ENCODE data around the gene ADCY10. TPM values are rescaled to one million over a fixed set of nuclear protein-coding genes. Genes with fewer than 3 reads are reported as not detected.

ADCY10 gene
- total and polyA plus RNA-seq, 9 of the 15 experiments (the other 6 are each of a cell fraction or from before 2014, with no cell fraction given): 0.08 to 0.86 (median 0.22) TPM

DNA sequence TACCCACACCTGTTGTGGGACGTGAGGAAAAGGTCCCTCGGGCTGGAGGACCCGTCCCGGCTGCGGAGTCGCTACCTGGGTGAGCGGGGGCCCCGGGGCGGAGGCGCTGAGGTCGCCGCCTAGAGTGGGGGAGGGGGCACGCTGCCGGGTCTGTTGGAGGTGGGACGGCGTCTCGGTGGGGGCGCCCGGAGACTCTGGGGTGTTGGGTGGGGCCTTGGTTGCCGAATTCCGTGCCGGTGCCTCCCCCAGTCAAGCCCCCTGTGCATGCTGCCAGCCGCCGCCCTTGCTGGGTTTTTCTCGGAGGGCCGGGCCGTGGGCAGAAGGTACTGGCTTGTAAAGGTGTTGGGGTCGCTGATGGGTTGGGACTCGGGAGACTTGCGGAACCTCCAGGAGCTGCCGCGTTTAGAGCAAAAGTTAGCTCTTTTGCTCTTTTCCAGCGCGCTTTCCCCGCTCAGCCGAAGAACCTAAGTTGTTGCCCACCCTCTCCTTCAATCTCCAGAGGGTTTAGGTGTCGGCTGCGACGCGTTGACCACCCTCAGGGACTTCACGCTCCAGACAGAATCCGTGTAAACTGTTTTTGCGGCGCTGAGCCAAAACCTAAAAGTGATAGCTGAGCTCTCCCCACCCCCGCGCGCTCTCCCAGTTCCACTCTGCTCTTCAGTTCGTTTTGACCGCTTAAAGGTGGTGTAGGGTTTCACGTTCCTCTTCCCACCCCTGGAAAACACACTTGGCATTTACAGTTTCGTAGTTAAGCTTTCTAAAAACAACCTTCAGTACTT is 23.2 kb upstream of the ADCY10 start, which contains the start of gene MPC2 (continued):
- TF ChIP-seq, protein P1, sequence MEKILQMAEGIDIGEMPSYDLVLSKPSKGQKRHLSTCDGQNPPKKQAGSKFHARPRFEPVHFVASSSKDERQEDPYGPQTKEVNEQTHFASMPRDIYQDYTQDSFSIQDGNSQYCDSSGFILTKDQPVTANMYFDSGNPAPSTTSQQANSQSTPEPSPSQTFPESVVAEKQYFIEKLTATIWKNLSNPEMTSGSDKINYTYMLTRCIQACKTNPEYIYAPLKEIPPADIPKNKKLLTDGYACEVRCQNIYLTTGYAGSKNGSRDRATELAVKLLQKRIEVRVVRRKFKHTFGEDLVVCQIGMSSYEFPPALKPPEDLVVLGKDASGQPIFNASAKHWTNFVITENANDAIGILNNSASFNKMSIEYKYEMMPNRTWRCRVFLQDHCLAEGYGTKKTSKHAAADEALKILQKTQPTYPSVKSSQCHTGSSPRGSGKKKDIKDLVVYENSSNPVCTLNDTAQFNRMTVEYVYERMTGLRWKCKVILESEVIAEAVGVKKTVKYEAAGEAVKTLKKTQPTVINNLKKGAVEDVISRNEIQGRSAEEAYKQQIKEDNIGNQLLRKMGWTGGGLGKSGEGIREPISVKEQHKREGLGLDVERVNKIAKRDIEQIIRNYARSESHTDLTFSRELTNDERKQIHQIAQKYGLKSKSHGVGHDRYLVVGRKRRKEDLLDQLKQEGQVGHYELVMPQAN (IDR thresholded peaks at IDR 0.05; ENCODE audit: borderline replicate concordance): peak; percentile 26; the same call in 1 of the 2 replicates
- TF ChIP-seq SIN3A (IDR thresholded peaks at IDR 0.05; ENCODE audit: borderline replicate concordance in 2 of 2, control insufficient read depth in 1 of 2, low read depth in 2 of 2, low read length in 2 of 2) (peak in 1 of 2 experiments; percentile 62; a peak in 1 of 4 replicates), U2AF2 (optimal IDR thresholded peaks at IDR 0.05; ENCODE audit: low read depth, low read length) (no peak), MCM7 (IDR thresholded peaks at IDR 0.05) (no peak), PTBP1 (IDR thresholded peaks at IDR 0.05; ENCODE audit: low read depth, low read length) (no peak), NR2F6 (CRISPR knock-in tag; IDR thresholded peaks at IDR 0.05) (no peak), ZNF696 (CRISPR knock-in tag; conservative IDR thresholded peaks at IDR 0.05) (no peak), MAFF (IDR thresholded peaks at IDR 0.05; ENCODE audit: low read length) (no peak), SRSF1 (IDR thresholded peaks at IDR 0.05; ENCODE audit: low read depth, low read length) (no peak), HNRNPUL1 (IDR thresholded peaks at IDR 0.05; ENCODE audit: low read length) (no peak)
- TF ChIP-seq, protein P2, sequence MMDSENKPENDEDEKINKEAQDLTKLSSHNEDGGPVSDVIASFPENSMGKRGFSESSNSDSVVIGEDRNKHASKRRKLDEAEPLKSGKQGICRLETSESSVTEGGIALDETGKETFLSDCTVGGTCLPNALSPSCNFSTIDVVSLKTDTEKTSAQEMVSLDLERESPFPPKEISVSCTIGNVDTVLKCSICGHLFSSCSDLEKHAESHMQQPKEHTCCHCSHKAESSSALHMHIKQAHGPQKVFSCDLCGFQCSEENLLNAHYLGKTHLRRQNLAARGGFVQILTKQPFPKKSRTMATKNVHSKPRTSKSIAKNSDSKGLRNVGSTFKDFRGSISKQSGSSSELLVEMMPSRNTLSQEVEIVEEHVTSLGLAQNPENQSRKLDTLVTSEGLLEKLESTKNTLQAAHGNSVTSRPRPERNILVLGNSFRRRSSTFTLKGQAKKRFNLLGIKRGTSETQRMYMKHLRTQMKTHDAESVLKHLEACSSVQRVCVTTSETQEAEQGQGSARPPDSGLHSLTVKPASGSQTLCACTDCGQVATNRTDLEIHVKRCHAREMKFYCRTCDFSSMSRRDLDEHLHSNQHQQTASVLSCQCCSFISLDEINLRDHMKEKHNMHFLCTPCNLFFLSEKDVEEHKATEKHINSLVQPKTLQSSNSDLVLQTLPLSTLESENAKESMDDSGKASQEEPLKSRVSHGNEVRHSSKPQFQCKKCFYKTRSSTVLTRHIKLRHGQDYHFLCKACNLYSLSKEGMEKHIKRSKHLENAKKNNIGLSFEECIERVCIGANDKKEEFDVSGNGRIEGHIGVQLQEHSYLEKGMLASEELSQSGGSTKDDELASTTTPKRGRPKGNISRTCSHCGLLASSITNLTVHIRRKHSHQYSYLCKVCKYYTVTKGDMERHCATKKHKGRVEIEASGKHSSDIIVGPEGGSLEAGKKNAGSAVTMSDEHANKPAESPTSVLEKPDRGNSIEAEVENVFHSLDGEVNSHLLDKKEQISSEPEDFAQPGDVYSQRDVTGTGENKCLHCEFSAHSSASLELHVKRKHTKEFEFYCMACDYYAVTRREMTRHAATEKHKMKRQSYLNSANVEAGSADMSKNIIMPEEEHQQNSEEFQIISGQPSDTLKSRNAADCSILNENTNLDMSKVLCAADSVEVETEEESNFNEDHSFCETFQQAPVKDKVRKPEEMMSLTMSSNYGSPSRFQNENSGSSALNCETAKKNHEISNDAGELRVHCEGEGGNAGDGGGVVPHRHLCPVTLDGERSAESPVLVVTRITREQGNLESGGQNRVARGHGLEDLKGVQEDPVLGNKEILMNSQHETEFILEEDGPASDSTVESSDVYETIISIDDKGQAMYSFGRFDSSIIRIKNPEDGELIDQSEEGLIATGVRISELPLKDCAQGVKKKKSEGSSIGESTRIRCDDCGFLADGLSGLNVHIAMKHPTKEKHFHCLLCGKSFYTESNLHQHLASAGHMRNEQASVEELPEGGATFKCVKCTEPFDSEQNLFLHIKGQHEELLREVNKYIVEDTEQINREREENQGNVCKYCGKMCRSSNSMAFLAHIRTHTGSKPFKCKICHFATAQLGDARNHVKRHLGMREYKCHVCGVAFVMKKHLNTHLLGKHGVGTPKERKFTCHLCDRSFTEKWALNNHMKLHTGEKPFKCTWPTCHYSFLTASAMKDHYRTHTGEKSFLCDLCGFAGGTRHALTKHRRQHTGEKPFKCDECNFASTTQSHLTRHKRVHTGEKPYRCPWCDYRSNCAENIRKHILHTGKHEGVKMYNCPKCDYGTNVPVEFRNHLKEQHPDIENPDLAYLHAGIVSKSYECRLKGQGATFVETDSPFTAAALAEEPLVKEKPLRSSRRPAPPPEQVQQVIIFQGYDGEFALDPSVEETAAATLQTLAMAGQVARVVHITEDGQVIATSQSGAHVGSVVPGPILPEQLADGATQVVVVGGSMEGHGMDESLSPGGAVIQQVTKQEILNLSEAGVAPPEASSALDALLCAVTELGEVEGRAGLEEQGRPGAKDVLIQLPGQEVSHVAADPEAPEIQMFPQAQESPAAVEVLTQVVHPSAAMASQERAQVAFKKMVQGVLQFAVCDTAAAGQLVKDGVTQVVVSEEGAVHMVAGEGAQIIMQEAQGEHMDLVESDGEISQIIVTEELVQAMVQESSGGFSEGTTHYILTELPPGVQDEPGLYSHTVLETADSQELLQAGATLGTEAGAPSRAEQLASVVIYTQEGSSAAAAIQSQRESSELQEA (IDR thresholded peaks at IDR 0.05; ENCODE audit: low read depth): 0 out of 2 replicates have a peak, but pooled peaks have one; percentile 50
- TF ChIP-seq, protein P3, sequence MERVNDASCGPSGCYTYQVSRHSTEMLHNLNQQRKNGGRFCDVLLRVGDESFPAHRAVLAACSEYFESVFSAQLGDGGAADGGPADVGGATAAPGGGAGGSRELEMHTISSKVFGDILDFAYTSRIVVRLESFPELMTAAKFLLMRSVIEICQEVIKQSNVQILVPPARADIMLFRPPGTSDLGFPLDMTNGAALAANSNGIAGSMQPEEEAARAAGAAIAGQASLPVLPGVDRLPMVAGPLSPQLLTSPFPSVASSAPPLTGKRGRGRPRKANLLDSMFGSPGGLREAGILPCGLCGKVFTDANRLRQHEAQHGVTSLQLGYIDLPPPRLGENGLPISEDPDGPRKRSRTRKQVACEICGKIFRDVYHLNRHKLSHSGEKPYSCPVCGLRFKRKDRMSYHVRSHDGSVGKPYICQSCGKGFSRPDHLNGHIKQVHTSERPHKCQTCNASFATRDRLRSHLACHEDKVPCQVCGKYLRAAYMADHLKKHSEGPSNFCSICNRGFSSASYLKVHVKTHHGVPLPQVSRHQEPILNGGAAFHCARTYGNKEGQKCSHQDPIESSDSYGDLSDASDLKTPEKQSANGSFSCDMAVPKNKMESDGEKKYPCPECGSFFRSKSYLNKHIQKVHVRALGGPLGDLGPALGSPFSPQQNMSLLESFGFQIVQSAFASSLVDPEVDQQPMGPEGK (CRISPR knock-in tag; IDR thresholded peaks at IDR 0.05; ENCODE audit: borderline replicate concordance): no peak
- TF ChIP-seq, protein P4, sequence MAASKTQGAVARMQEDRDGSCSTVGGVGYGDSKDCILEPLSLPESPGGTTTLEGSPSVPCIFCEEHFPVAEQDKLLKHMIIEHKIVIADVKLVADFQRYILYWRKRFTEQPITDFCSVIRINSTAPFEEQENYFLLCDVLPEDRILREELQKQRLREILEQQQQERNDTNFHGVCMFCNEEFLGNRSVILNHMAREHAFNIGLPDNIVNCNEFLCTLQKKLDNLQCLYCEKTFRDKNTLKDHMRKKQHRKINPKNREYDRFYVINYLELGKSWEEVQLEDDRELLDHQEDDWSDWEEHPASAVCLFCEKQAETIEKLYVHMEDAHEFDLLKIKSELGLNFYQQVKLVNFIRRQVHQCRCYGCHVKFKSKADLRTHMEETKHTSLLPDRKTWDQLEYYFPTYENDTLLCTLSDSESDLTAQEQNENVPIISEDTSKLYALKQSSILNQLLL (CRISPR knock-in tag; IDR thresholded peaks at IDR 0.05; ENCODE audit: borderline replicate concordance): no peak
